SK-N-SH (cell line): ENCODE data around the gene DGKZ.

Experiments used
- CTCF ChIP-seq: fragments of 200-600 bp; sonication (generic); IDR thresholded peaks from 2 replicates; pipeline ENCODE4 v1.6.1; 2017; ENCODE audit warnings: antibody characterized with exemption, mild to moderate bottlenecking, moderate library complexity
- ZBTB33 ChIP-seq: IDR thresholded peaks from 2 replicates; pipeline ENCODE4 v1.4.0; 2012; ENCODE audit warnings: low read depth, borderline replicate concordance

- TF ChIP-seq ZBTB33 (no peak), CTCF (no peak)
Measured at GRCh38 chr11:46375392-46376101, 28.3 kb downstream of the DGKZ start.
